Activated naive CD4-positive, alpha-beta T cell treated with anti-CD3 and anti-CD28 coated beads, Interleukin-2, amount 10 ng/mL, durations not matched to agents 7 days and 5 days (primary cell): ENCODE measurements around the gene ABI3.
A peak's percentile ranks its signal among the peaks of the same experiment; 100 is the strongest.

ENCODE experiments used
- CTCF ChIA-PET: fragments of 350-600 bp; sonication (Branson Sonifier 250); formaldehyde crosslinking; loops from one replicate; lab custom pipeline; 2021; ENCODE audit warnings: antibody characterized with exemption; lab: Charles Lee
- DNase-seq: peaks from one replicate; pipeline ENCODE4 v3.0.0-alpha.2; 2020
- H3K27ac Mint-ChIP-seq: one replicate; pipeline ENCODE4 v1.8.0; 2021; ENCODE audit warnings: mild to moderate bottlenecking, moderate library complexity, mixed read lengths
- H3K27me3 Mint-ChIP-seq: one replicate; pipeline ENCODE4 v1.8.0; 2021; ENCODE audit warnings: mild to moderate bottlenecking, mixed read lengths
- H3K36me3 Mint-ChIP-seq: one replicate; pipeline ENCODE4 v1.8.0; 2021; ENCODE audit warnings: mixed read lengths
- H3K4me1 Mint-ChIP-seq: one replicate; pipeline ENCODE4 v1.8.0; 2021; ENCODE audit warnings: mixed read lengths
- H3K4me3 Mint-ChIP-seq: one replicate; pipeline ENCODE4 v1.8.0; 2021; ENCODE audit warnings: mild to moderate bottlenecking, moderate library complexity, mixed read lengths
- H3K9me3 Mint-ChIP-seq: one replicate; pipeline ENCODE4 v1.8.0; 2021; ENCODE audit warnings: mixed read lengths

The ABI3 gene

DNA sequence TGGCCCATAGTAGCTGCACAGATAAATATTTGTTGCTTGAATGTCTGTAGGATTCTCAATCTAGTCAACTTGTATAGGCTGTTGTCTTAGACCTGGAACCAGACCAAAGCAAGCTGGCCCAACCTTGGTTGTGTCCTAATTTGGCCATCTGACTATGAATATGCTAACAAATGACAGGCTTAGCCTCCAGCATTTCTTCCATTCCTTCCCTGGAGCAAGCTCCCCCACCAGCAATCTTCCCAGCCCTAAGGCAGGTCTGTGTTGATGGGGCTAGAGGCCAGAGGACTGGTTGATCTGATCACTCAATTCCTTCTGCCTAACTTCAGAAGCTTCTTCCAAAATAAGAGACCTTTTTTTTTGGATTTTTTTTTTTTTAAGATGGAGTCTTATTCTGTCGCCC, 29.5 kb downstream of the ABI3 start:
- no peak for DNase-seq
- Mint-ChIP-seq H3K27ac (no peak overlapping the region), H3K4me3 (no peak overlapping the region), H3K4me1 (no peaks in the 10 kb centered on the region), H3K27me3 (peaks cover 49% of the 10 kb centered on the region), H3K9me3 (no peaks in the 10 kb centered on the region), H3K36me3 (no peaks in the 10 kb centered on the region)
- CTCF ChIA-PET: interaction anchor here (0.6 to 1.5 kb wide), 4 partner anchors 13 to 145 kb away, joined by 3 to 5 read pairs (median 3); no protein-coding TSS in a partner anchor

DNA sequence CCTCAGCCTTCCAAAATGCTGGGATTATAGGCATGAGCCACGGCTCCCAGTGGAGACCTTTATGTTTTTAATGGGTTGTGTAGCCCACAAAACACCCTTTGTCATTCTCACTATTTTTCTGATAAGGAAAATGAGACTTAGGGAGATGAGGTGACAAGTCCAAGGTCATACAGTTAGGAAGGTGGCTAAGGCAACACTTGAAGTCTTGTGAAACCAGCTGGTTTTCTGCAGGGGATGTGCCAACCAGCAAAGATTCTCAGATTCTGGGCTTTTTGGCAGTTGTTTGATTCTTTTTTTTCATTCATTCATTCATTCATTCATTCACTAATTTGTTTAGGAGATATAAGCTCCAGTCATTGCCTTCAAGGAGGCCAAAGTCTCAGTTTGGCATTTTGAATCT, 30.1 kb downstream of the ABI3 start:
- DNase-seq: no peak
- H3K9me3 Mint-ChIP-seq: no peaks in the 10 kb centered on the region
- H3K36me3 Mint-ChIP-seq: no peaks in the 10 kb centered on the region
- H3K4me1 Mint-ChIP-seq: no peaks in the 10 kb centered on the region
- H3K27ac Mint-ChIP-seq: no peak overlapping the region
- H3K27me3 Mint-ChIP-seq: peaks cover 48% of the 10 kb centered on the region
- CTCF ChIA-PET: no interaction called here
- no peak overlapping the region for H3K4me3 Mint-ChIP-seq

DNA sequence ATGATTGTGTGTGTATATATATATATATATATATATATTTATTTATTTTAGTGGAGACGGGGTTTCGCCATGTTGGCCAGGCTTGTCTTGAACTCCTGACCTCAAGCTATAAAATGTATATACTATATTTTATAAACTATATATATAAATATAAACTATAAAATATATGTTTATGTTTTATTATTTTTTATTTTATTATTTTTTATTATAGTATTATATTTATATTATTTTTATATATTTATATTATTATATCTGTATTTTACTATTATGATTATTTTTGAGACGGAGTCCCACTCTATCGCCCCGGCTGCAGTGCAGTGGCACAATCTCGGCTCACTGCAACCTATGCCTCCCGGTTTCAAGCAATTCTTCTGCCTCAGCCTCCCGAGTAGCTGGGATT, 30.5 kb downstream of the ABI3 start:
- no peak overlapping the region for H3K27ac Mint-ChIP-seq
- no peaks in the 10 kb centered on the region for H3K9me3 Mint-ChIP-seq
- H3K27me3 Mint-ChIP-seq: peaks cover 44% of the 10 kb centered on the region
- H3K4me1 Mint-ChIP-seq: no peaks in the 10 kb centered on the region
- DNase-seq: no peak
- CTCF ChIA-PET: no interaction called here
- no peak overlapping the region for H3K4me3 Mint-ChIP-seq
- no peaks in the 10 kb centered on the region for H3K36me3 Mint-ChIP-seq

GRCh38 chr17:49241692-49242397, 31.3 kb downstream of the ABI3 start:
- Mint-ChIP-seq H3K4me3 (no peak overlapping the region), H3K27ac (no peak overlapping the region), H3K4me1 (no peaks in the 10 kb centered on the region), H3K27me3 (peaks cover 39% of the 10 kb centered on the region), H3K9me3 (no peaks in the 10 kb centered on the region), H3K36me3 (no peaks in the 10 kb centered on the region)
- no peak for DNase-seq
- CTCF ChIA-PET: no interaction called here

DNA sequence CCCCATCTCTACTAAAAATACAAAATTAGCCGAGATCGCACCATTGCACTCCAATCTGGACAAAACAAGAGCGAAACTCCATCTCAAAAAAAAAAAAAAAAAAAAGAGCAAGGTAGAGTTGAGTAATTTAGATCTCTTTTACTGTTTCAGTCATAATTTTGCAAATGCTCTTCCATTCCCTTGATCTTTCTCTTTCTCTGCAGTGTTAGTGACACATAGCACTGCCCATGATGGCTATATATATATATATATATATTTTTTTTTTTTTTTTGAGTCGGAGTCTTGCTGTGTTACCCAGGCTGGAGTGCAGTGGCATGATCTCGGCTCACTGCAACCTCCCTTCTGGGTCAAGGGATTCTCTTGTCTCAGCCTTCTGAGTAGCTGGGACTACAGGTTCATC, 32.3 kb downstream of the ABI3 start:
- H3K27ac Mint-ChIP-seq: no peak overlapping the region
- no peaks in the 10 kb centered on the region for H3K9me3 Mint-ChIP-seq
- H3K36me3 Mint-ChIP-seq: no peaks in the 10 kb centered on the region
- H3K27me3 Mint-ChIP-seq: peaks cover 39% of the 10 kb centered on the region
- H3K4me1 Mint-ChIP-seq: no peaks in the 10 kb centered on the region
- CTCF ChIA-PET: no interaction called here
- no peak overlapping the region for H3K4me3 Mint-ChIP-seq
- no peak for DNase-seq

DNA sequence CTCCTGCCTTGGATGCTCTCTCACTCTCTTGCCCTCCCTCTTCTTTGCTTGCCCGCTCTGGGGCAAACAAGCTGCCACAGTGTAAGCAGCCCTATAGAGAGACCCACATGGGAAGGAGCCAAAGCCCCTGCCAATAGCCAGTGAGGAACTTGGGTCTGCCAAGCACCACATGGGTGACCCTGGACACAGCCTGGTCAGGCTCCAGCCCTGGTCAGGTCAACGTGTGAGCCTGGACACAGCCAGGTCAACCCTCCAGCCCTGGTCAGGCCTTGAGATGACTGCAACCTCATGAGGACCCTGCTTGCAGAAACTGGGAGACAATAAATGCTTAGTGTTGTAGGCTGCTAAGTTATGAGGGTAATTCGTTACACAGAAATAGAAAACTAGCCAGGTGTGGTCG, 34.3 kb downstream of the ABI3 start:
- Mint-ChIP-seq H3K4me1 (no peaks in the 10 kb centered on the region), H3K27me3 (peaks cover 32% of the 10 kb centered on the region), H3K9me3 (no peaks in the 10 kb centered on the region), H3K36me3 (no peaks in the 10 kb centered on the region), H3K27ac (no peak overlapping the region), H3K4me3 (no peak overlapping the region)
- no peak for DNase-seq
- CTCF ChIA-PET: no interaction called here

GRCh38 chr17:49247944-49248343, 37.4 kb downstream of the ABI3 start:
- H3K4me3 Mint-ChIP-seq: no peak overlapping the region
- CTCF ChIA-PET: interaction anchor here (0.8 to 1.3 kb wide), 2 partner anchors 21 to 26 kb away, joined by 3 to 4 read pairs; no protein-coding TSS in a partner anchor
- DNase-seq: no peak
- H3K4me1 Mint-ChIP-seq: no peaks in the 10 kb centered on the region
- peaks cover 41% of the 10 kb centered on the region for H3K27me3 Mint-ChIP-seq
- H3K9me3 Mint-ChIP-seq: no peaks in the 10 kb centered on the region
- H3K36me3 Mint-ChIP-seq: no peaks in the 10 kb centered on the region
- H3K27ac Mint-ChIP-seq: peak overlapping the region; percentile 61

GRCh38 chr17:49249292-49249794, 38.8 kb downstream of the ABI3 start:
- no peaks in the 10 kb centered on the region for H3K36me3 Mint-ChIP-seq

GRCh38 chr17:49249890-49250522, 39.5 kb downstream of the ABI3 start:
- peaks cover 40% of the 10 kb centered on the region for H3K27me3 Mint-ChIP-seq
- CTCF ChIA-PET: interaction anchor here (0.5 kb wide), 1 partner anchor 17 kb away, joined by 3 read pairs; no protein-coding TSS in a partner anchor
- H3K27ac Mint-ChIP-seq: peak overlapping the region; percentile 5
- H3K9me3 Mint-ChIP-seq: no peaks in the 10 kb centered on the region
- no peaks in the 10 kb centered on the region for H3K4me1 Mint-ChIP-seq
- no peaks in the 10 kb centered on the region for H3K36me3 Mint-ChIP-seq
- no peak for DNase-seq
- no peak overlapping the region for H3K4me3 Mint-ChIP-seq

More at GRCh38 chr17:49249292-49249794, 38.8 kb downstream of the ABI3 start:
- DNase-seq: no peak
- CTCF ChIA-PET: interaction anchor here (0.5 to 1.3 kb wide), 2 partner anchors 16 to 22 kb away, joined by 3 to 4 read pairs; no protein-coding TSS in a partner anchor
- no peak overlapping the region for H3K4me3 Mint-ChIP-seq
- H3K9me3 Mint-ChIP-seq: no peaks in the 10 kb centered on the region
- no peak overlapping the region for H3K27ac Mint-ChIP-seq
- peaks cover 46% of the 10 kb centered on the region for H3K27me3 Mint-ChIP-seq
- no peaks in the 10 kb centered on the region for H3K4me1 Mint-ChIP-seq

DNA sequence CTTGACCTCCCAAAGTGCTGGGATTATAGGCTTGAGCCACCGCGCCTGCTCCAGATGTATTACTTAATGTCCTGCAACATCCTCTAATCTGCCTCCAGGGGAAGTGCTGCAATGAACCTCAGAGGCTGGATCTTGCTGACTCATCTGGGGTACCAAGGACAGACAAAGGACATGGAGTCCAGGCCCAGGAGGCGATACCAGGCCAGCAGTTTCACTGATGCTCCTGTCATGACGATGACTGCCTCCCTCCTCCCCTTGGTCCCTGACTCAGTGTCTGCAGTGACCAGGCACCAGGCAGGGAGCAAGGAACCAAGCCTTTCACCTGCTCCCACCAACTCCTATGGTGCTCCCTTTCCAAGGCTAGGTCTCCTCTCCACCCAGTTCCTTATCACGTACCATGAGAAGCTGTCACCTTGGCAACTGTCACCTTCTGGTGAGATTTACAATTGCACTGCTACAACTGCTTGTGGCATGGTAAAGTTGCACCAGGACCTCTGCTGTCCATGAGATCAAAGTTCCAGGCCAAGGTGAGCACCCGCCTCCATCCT, 41.7 kb downstream of the ABI3 start:
- H3K36me3 Mint-ChIP-seq: no peaks in the 10 kb centered on the region
- no peaks in the 10 kb centered on the region for H3K9me3 Mint-ChIP-seq
- peaks cover 39% of the 10 kb centered on the region for H3K27me3 Mint-ChIP-seq
- no peak overlapping the region for H3K27ac Mint-ChIP-seq
- no peak overlapping the region for H3K4me3 Mint-ChIP-seq
- DNase-seq: no peak
- no peaks in the 10 kb centered on the region for H3K4me1 Mint-ChIP-seq
- CTCF ChIA-PET: no interaction called here

- H3K4me3 Mint-ChIP-seq: no peak overlapping the region
- no peak for DNase-seq
- H3K27me3 Mint-ChIP-seq: peaks cover 35% of the 10 kb centered on the region
- CTCF ChIA-PET: no interaction called here
- H3K9me3 Mint-ChIP-seq: no peaks in the 10 kb centered on the region
- no peak overlapping the region for H3K27ac Mint-ChIP-seq
- no peaks in the 10 kb centered on the region for H3K36me3 Mint-ChIP-seq
- no peaks in the 10 kb centered on the region for H3K4me1 Mint-ChIP-seq
Measured at GRCh38 chr17:49254066-49254465, 43.6 kb downstream of the ABI3 start.

DNA sequence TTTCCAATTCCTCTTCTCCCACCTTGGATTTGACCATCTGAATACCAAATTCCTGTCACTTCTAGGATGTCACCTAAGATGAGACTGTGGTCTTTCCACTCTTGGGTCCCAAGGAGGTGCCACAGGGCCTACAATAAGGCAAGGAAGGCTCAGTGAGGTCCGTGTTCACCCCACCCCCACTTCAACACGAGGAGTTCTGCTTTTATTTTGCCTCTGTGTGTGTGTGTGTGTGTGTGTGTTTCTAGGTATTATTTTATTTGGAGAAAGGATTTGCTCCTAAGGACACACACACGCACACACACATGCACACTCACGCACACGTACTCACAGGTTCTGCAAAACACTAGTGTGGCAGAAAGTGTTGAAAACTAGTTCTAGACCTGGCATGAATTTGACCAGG, 44.6 kb downstream of the ABI3 start:
- peaks cover 34% of the 10 kb centered on the region for H3K27me3 Mint-ChIP-seq
- CTCF ChIA-PET: no interaction called here
- H3K9me3 Mint-ChIP-seq: no peaks in the 10 kb centered on the region

GRCh38 chr17:49258394-49258793, 47.9 kb downstream of the ABI3 start:
- H3K9me3 Mint-ChIP-seq: no peaks in the 10 kb centered on the region
- no peaks in the 10 kb centered on the region for H3K36me3 Mint-ChIP-seq
- no peak overlapping the region for H3K27ac Mint-ChIP-seq
- H3K4me3 Mint-ChIP-seq: no peak overlapping the region
- H3K27me3 Mint-ChIP-seq: peaks cover 53% of the 10 kb centered on the region
- CTCF ChIA-PET: interaction anchor here (0.5 kb wide), 1 partner anchor 135 kb away, joined by 4 read pairs; no protein-coding TSS in a partner anchor
- H3K4me1 Mint-ChIP-seq: peaks cover 16% of the 10 kb centered on the region
- no peak for DNase-seq

More for the DNA sequence above, 44.6 kb downstream of the ABI3 start:
- H3K36me3 Mint-ChIP-seq: no peaks in the 10 kb centered on the region
- no peak overlapping the region for H3K4me3 Mint-ChIP-seq
- no peak for DNase-seq
- H3K4me1 Mint-ChIP-seq: peaks cover 7% of the 10 kb centered on the region
- H3K27ac Mint-ChIP-seq: no peak overlapping the region

DNA sequence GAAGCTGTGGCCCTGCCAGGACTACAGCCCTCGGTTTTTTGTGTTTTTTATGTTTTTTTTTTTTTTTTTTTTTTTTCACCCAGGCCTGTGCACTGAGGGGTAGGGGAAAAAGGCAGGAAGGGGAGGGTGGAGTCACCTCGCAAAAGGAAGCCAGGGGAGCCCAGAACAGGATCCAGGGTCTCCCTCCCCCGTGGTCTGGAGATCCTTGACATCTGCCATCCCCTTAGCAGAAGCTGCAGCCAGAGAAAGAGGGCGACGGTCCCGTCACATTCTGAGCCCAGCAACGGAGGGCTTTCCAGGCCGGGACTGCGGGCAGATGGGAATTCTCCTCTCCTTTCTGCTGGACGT, 49.1 kb downstream of the ABI3 start:
- Mint-ChIP-seq H3K9me3 (no peaks in the 10 kb centered on the region), H3K27ac (no peak overlapping the region), H3K4me1 (peaks cover 16% of the 10 kb centered on the region), H3K4me3 (peak overlapping the region; percentile 71), H3K36me3 (no peaks in the 10 kb centered on the region), H3K27me3 (peaks cover 53% of the 10 kb centered on the region)
- no peak for DNase-seq
- CTCF ChIA-PET: interaction anchor here (1.5 kb wide), 1 partner anchor 78 kb away, joined by 3 read pairs; no protein-coding TSS in a partner anchor
